HG03280 (cell line): ENCODE measurements around the gene ELAPOR1.
"Not testable (repeated sequence)": the region's sequence is repeated elsewhere in the genome, so short reads cannot be mapped to it uniquely, and the experiment has no call there.

Source experiments
- ATAC-seq: cut with Tn5 transposase; IDR thresholded peaks from one replicate; pipeline ENCODE4 v1.9.1; 2021; ENCODE audit warnings: mild to moderate bottlenecking, moderate library complexity; ENCODE audit not compliant: unreplicated experiment

ELAPOR1 gene

GRCh38 chr1:109133815-109134214 lies 19.9 kb downstream of the ELAPOR1 start:
- no peak for ATAC-seq

- ATAC-seq = no peak
These were observed 20.5 kb downstream of the ELAPOR1 start for GRCh38 chr1:109134423-109134822.

GRCh38 chr1:109135940-109136339 lies 22.0 kb downstream of the ELAPOR1 start:
- no peak for ATAC-seq

GRCh38 chr1:109136766-109137165 lies 22.9 kb downstream of the ELAPOR1 start:
- no peak for ATAC-seq

- ATAC-seq = no peak
These were observed 24.0 kb downstream of the ELAPOR1 start for GRCh38 chr1:109137958-109138357.

GRCh38 chr1:109138358-109138757 lies 24.4 kb downstream of the ELAPOR1 start:
- no peak for ATAC-seq

- ATAC-seq = no peak
These were observed 26.5 kb downstream of the ELAPOR1 start for GRCh38 chr1:109140392-109140791.

- no peak for ATAC-seq
These were observed 28.3 kb downstream of the ELAPOR1 start for GRCh38 chr1:109142260-109142659.

GRCh38 chr1:109142725-109143124 lies 28.8 kb downstream of the ELAPOR1 start:
- not testable (repeated sequence) for ATAC-seq

- ATAC-seq = no peak
These were observed 35.2 kb downstream of the ELAPOR1 start for GRCh38 chr1:109148987-109149561.

- ATAC-seq = no peak
These were observed 36.1 kb downstream of the ELAPOR1 start for GRCh38 chr1:109149874-109150601.

- no peak for ATAC-seq
These were observed 37.5 kb downstream of the ELAPOR1 start for GRCh38 chr1:109151146-109151990.

GRCh38 chr1:109152196-109152595 lies 38.3 kb downstream of the ELAPOR1 start:
- no peak for ATAC-seq

GRCh38 chr1:109156916-109157385 lies 43.0 kb downstream of the ELAPOR1 start:
- ATAC-seq = no peak

- no peak for ATAC-seq
These were observed 44.5 kb downstream of the ELAPOR1 start for GRCh38 chr1:109158433-109158832.

GRCh38 chr1:109159326-109159725 lies 45.4 kb downstream of the ELAPOR1 start:
- ATAC-seq = no peak

- no peak for ATAC-seq
These were observed 46.3 kb downstream of the ELAPOR1 start for GRCh38 chr1:109160071-109160840.

GRCh38 chr1:109161858-109162606 lies 48.1 kb downstream of the ELAPOR1 start:
- no peak for ATAC-seq

- no peak for ATAC-seq
These were observed 48.7 kb downstream of the ELAPOR1 start for GRCh38 chr1:109162626-109163025.

GRCh38 chr1:109163551-109163950 lies 49.6 kb downstream of the ELAPOR1 start:
- ATAC-seq = no peak
